GM19372 (cell line): ENCODE results near the gene SLC22A17.
"Not testable (repeated sequence)": the region's sequence is repeated elsewhere in the genome, so short reads cannot be mapped to it uniquely, and the experiment has no call there.

Source experiments
- ATAC-seq: cut with Tn5 transposase; IDR thresholded peaks from one replicate; pipeline ENCODE4 v1.9.1; 2021; ENCODE audit warnings: mild to moderate bottlenecking, low read depth, moderate library complexity; ENCODE audit not compliant: unreplicated experiment

Gene SLC22A17

GRCh38 chr14:23347406-23348296, 5.0 kb downstream of the SLC22A17 start:
- no peak for ATAC-seq

GRCh38 chr14:23346693-23347405, 5.8 kb downstream of the SLC22A17 start:
- no peak for ATAC-seq

GRCh38 chr14:23345987-23346692, 6.5 kb downstream of the SLC22A17 start:
- no peak for ATAC-seq

- no peak for ATAC-seq
Observed at GRCh38 chr14:23344481-23344880, 8.2 kb downstream of the SLC22A17 start.

GRCh38 chr14:23339506-23340268, 13.0 kb downstream of the SLC22A17 start:
- no peak for ATAC-seq

- no peak for ATAC-seq
Observed at GRCh38 chr14:23335623-23336022, 17.1 kb downstream of the SLC22A17 start.

GRCh38 chr14:23327947-23328744, 24.5 kb downstream of the SLC22A17 start:
- no peak for ATAC-seq

GRCh38 chr14:23326491-23327332, 26.0 kb downstream of the SLC22A17 start:
- no peak for ATAC-seq

GRCh38 chr14:23325746-23326145, 26.9 kb downstream of the SLC22A17 start:
- ATAC-seq: not testable (repeated sequence)

GRCh38 chr14:23324993-23325392, 27.7 kb downstream of the SLC22A17 start:
- ATAC-seq: no peak

- ATAC-seq: no peak
Observed at GRCh38 chr14:23324455-23324846, 28.2 kb downstream of the SLC22A17 start.

- no peak for ATAC-seq
Observed at GRCh38 chr14:23323838-23324454, 28.7 kb downstream of the SLC22A17 start.

GRCh38 chr14:23322568-23323517, 29.8 kb downstream of the SLC22A17 start:
- ATAC-seq: no peak

GRCh38 chr14:23321572-23322547, 30.8 kb downstream of the SLC22A17 start:
- peak; percentile 5 for ATAC-seq

- peak; percentile 85 for ATAC-seq
Observed at GRCh38 chr14:23320584-23321571, 31.8 kb downstream of the SLC22A17 start, which contains the start of gene PABPN1. TSS of gene PABPN1 (plus strand) at chr14:23321457. CDS start at chr14:23321470, 13 bp downstream.
